NCI-H146 (cell line): Measurements from ENCODE around the gene HADH.

ENCODE experiments used
- DNase-seq: peaks from one replicate; lab custom pipeline; 2025; lab: John Stamatoyannopoulos, UW

The HADH gene

GRCh38 chr4:108058685-108059440, 69.2 kb downstream of the HADH start:
- peak; percentile 71 for DNase-seq

DNA sequence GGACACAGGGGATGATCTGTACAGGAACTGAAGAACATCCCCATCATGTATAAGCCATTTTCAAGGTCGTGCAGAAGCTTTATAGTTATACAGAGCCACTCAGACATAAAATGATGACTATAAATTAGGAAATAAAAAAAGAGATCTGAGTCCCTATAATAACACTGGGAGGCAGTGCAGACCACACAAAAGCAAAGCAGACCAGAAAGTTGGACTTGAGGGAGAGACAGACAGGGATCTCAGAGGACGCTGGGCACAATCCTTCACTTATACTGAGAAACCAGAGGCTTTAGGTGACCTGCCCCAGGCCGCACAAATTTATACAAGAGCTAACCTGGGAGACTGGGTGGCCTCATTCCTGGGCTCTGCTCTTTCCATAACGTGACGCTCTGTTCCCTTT, 70.5 kb downstream of the HADH start:
- peak; percentile 17 for DNase-seq

- no peak for DNase-seq
Observed at GRCh38 chr4:108060686-108061321, 71.1 kb downstream of the HADH start.

- DNase-seq, result no peak
Observed at GRCh38 chr4:108068442-108068841, 78.8 kb downstream of the HADH start.

DNA sequence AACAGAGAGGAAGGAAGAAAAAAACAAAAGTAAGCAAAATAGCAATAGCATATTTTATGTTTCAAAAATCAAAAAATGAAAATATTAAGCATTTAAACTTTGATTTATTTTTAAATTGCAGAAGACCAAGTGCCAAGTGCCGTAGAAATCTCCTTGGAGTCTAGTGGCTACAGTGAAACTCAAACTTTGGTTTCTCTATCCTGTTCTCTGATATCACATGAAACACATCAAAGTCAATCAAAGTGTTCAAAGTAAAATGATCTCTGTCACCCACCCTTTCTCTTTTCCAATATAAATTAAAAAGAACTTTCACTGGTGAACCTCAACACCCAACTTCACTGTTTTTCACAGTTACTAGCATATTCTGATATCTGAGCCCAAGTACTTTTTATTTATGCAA, 81.1 kb downstream of the HADH start:
- no peak for DNase-seq

DNA sequence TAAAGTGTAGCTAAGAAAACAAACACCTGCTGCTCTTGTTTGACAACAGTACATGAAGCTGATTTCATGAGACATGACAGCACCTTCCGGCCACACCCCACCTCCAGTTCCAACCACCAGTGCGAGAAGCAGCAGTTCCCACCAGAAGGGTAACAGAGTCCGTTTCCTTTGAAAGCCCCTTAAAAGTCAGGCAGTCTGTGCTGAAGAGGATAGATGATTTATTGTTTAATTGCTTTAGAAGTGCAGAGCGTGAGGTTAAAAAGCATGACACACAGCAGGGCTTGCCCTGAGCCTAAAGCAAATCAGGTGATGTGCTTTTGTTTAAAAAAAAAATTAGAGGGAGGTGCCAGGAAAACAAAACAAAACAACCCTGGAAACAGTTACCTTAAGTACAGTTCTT, 82.6 kb downstream of the HADH start:
- DNase-seq, result peak; percentile 32

- no peak for DNase-seq
Observed at GRCh38 chr4:108078024-108078733, 88.5 kb downstream of the HADH start.

- DNase-seq, result no peak
Observed at GRCh38 chr4:108080747-108081146, 91.1 kb downstream of the HADH start.

GRCh38 chr4:108081256-108081655, 91.6 kb downstream of the HADH start:
- no peak for DNase-seq
